ENCODE results near the gene FAM107A. TPM values are rescaled to one million over a fixed set of nuclear protein-coding genes. Genes with fewer than 3 reads are reported as not detected.

FAM107A gene
- total RNA-seq, 1 experiment from 2014 or later: not detected

GRCh38 chr3:58580826-58581327, 3.7 kb upstream of the FAM107A start:
- Histone ChIP-seq H3K36me3 (ENCODE audit: insufficient read depth, low read length, poor library complexity, severe bottlenecking) (no peaks in the 10 kb centered on the region), H3K27me3 (replicated peaks; ENCODE audit: insufficient read depth, low read depth, low read length, poor library complexity) (no peaks in the 10 kb centered on the region), H3K4me3 (ENCODE audit: low read depth, low read length, poor library complexity, severe bottlenecking) (no peak overlapping the region), H3K27ac (ENCODE audit: low read depth, low read length, poor library complexity, severe bottlenecking) (peak overlapping the region; percentile 18), H3K4me1 (ENCODE audit: insufficient read depth, low read length, poor library complexity, severe bottlenecking) (peaks cover 17% of the 10 kb centered on the region), H3K9me3 (ENCODE audit: low read depth, low read length, poor library complexity, severe bottlenecking) (no peaks in the 10 kb centered on the region)
- intact Hi-C loops (cut with micrococcal nuclease; ENCODE audit: unreplicated experiment): no loop called here
- BruUV-seq (replicated peaks): no TSS peak
- TF ChIP-seq EZH2 (IDR thresholded peaks at IDR 0.05; ENCODE audit: borderline replicate concordance, low read depth, low read length, poor library complexity, severe bottlenecking): no peak
- no peak for TF ChIP-seq CTCF (conservative IDR thresholded peaks at IDR 0.05; ENCODE audit: low read depth, low read length)
- POLR2A ChIA-PET (ENCODE audit: low non-redundant PET): interaction anchor here (0.6 kb wide), 1 partner anchor 62 kb away, joined by 3 read pairs; no protein-coding TSS in a partner anchor
- CTCF ChIA-PET: no interaction called here
- no peak for DNase-seq (ENCODE audit: low spot score)

- Histone ChIP-seq H3K9me3 (ENCODE audit: low read depth, low read length, poor library complexity, severe bottlenecking) (no peaks in the 10 kb centered on the region), H3K27ac (ENCODE audit: low read depth, low read length, poor library complexity, severe bottlenecking) (no peak overlapping the region), H3K36me3 (ENCODE audit: insufficient read depth, low read length, poor library complexity, severe bottlenecking) (no peaks in the 10 kb centered on the region), H3K27me3 (replicated peaks; ENCODE audit: insufficient read depth, low read depth, low read length, poor library complexity) (no peaks in the 10 kb centered on the region), H3K4me1 (ENCODE audit: insufficient read depth, low read length, poor library complexity, severe bottlenecking) (peaks cover 17% of the 10 kb centered on the region), H3K4me3 (ENCODE audit: low read depth, low read length, poor library complexity, severe bottlenecking) (no peak overlapping the region)
- no peak for TF ChIP-seq EZH2 (IDR thresholded peaks at IDR 0.05; ENCODE audit: borderline replicate concordance, low read depth, low read length, poor library complexity, severe bottlenecking)
- TF ChIP-seq CTCF (conservative IDR thresholded peaks at IDR 0.05; ENCODE audit: low read depth, low read length): no peak
- ChIA-PET CTCF (no interaction called here), POLR2A (ENCODE audit: low non-redundant PET) (no interaction called here)
- intact Hi-C loops (cut with micrococcal nuclease; ENCODE audit: unreplicated experiment): no loop called here
- DNase-seq (ENCODE audit: low spot score): no peak
- BruUV-seq (replicated peaks): no TSS peak
Measured at GRCh38 chr3:58578873-58579272, 1.7 kb upstream of the FAM107A start.

GRCh38 chr3:58576716-58577115, 475 bp downstream of the FAM107A start:
- intact Hi-C loops (cut with micrococcal nuclease; ENCODE audit: unreplicated experiment): no loop called here
- no peak for DNase-seq (ENCODE audit: low spot score)
- H3K4me1 ChIP-seq (ENCODE audit: insufficient read depth, low read length, poor library complexity, severe bottlenecking): peaks cover 11% of the 10 kb centered on the region
- H3K36me3 ChIP-seq (ENCODE audit: insufficient read depth, low read length, poor library complexity, severe bottlenecking): no peaks in the 10 kb centered on the region
- H3K27me3 ChIP-seq (replicated peaks; ENCODE audit: insufficient read depth, low read depth, low read length, poor library complexity): no peaks in the 10 kb centered on the region
- no TSS peak for BruUV-seq (replicated peaks)
- no peak for TF ChIP-seq EZH2 (IDR thresholded peaks at IDR 0.05; ENCODE audit: borderline replicate concordance, low read depth, low read length, poor library complexity, severe bottlenecking)
- TF ChIP-seq CTCF (conservative IDR thresholded peaks at IDR 0.05; ENCODE audit: low read depth, low read length): no peak
- H3K9me3 ChIP-seq (ENCODE audit: low read depth, low read length, poor library complexity, severe bottlenecking): no peaks in the 10 kb centered on the region
- no peak overlapping the region for H3K27ac ChIP-seq (ENCODE audit: low read depth, low read length, poor library complexity, severe bottlenecking)
- POLR2A ChIA-PET (ENCODE audit: low non-redundant PET): no interaction called here
- CTCF ChIA-PET: no interaction called here
- H3K4me3 ChIP-seq (ENCODE audit: low read depth, low read length, poor library complexity, severe bottlenecking): no peak overlapping the region

All from A673 (cell line).